Neural cell (in vitro differentiated cells): ENCODE results near the gene SLC2A6. TPM values are rescaled to one million over a fixed set of nuclear protein-coding genes. Genes with fewer than 3 reads are reported as not detected.

Source experiments
- H2AFZ ChIP-seq: fragments of 200-600, 300-800 bp; sonication (generic), shearing (Covaris generic); 2 replicates; pipeline ENCODE4 v1.6.0; 2014; ENCODE audit warnings: low read depth, mild to moderate bottlenecking, antibody characterized with exemption, low read length, moderate library complexity
- H3F3A ChIP-seq: fragments of 200-600 bp; shearing (Covaris generic); 2 replicates; pipeline ENCODE4 v1.6.1; 2016; ENCODE audit warnings: mild to moderate bottlenecking, moderate library complexity, mixed read lengths, antibody characterized with exemption, low read length; ENCODE audit not compliant: insufficient read depth, poor library complexity, severe bottlenecking
- H3K27ac ChIP-seq: fragments of 200-600, 300-800 bp; sonication (generic), shearing (Covaris generic); 2 replicates; pipeline ENCODE4 v1.5.1; 2014; ENCODE audit warnings: mild to moderate bottlenecking, low read length, moderate library complexity
- H3K27me3 ChIP-seq: fragments of 300-800, 200-600 bp; sonication (generic), shearing (Covaris generic); 2 replicates; pipeline ENCODE4 v1.6.0; 2014; ENCODE audit warnings: mild to moderate bottlenecking, low read depth, low read length, moderate library complexity; ENCODE audit not compliant: insufficient read depth
- H3K36me3 ChIP-seq: fragments of 300-800, 200-600 bp; sonication (generic), shearing (Covaris generic); 2 replicates; pipeline ENCODE4 v1.5.1; 2014; ENCODE audit warnings: mild to moderate bottlenecking, antibody characterized with exemption, low read length, moderate library complexity; ENCODE audit not compliant: insufficient read depth
- H3K4me2 ChIP-seq: fragments of 300-800, 200-600 bp; sonication (generic), shearing (Covaris generic); 2 replicates; pipeline ENCODE4 v1.6.0; 2014; ENCODE audit warnings: mild to moderate bottlenecking, low read length
- H3K4me3 ChIP-seq: fragments of 300-800, 200-600 bp; sonication (generic), shearing (Covaris generic); 2 replicates; pipeline ENCODE4 v1.5.1; 2014; ENCODE audit warnings: mild to moderate bottlenecking, low read length, moderate library complexity
- H3K79me2 ChIP-seq: fragments of 200-600 bp; shearing (Covaris generic); replicated peaks from 2 replicates; pipeline ENCODE4 v1.6.0; 2014; ENCODE audit warnings: mild to moderate bottlenecking, low read length, moderate library complexity; ENCODE audit not compliant: insufficient read depth
- H3K9ac ChIP-seq: fragments of 300-800, 200-600 bp; sonication (generic), shearing (Covaris generic); 2 replicates; pipeline ENCODE4 v1.6.1; 2016; ENCODE audit warnings: mild to moderate bottlenecking, low read length, mixed read lengths
- H3K9me2 ChIP-seq: fragments of 200-600 bp; shearing (Covaris generic); 2 replicates; pipeline ENCODE4 v1.6.1; 2016; ENCODE audit warnings: mild to moderate bottlenecking, low read length, mixed read lengths; ENCODE audit not compliant: insufficient read depth
- H3K9me3 ChIP-seq: fragments of 200-600, 300-800 bp; sonication (generic), shearing (Covaris generic); 2 replicates; pipeline ENCODE4 v1.6.1; 2016; ENCODE audit warnings: mild to moderate bottlenecking, mixed run types, low read length, moderate library complexity, mixed read lengths
- H4K20me1 ChIP-seq: fragments of 200-600 bp; shearing (Covaris generic); 2 replicates; pipeline ENCODE4 v1.6.1; 2016; ENCODE audit warnings: mild to moderate bottlenecking, mixed run types; ENCODE audit not compliant: insufficient read depth
- CTCF ChIP-seq: fragments of 450-650 bp; IDR thresholded peaks from 2 replicates; pipeline ENCODE4 v1.5.1; 2014; ENCODE audit warnings: antibody characterized with exemption, mild to moderate bottlenecking, moderate library complexity; ENCODE audit not compliant: poor library complexity, severe bottlenecking
- EP300 ChIP-seq: fragments of 450-650 bp; conservative IDR thresholded peaks from 2 replicates; pipeline ENCODE4 v1.6.1; 2014; ENCODE audit warnings: antibody characterized with exemption, mild to moderate bottlenecking, moderate library complexity; ENCODE audit not compliant: poor library complexity, severe bottlenecking
- EZH2 ChIP-seq: fragments of 200-600, 300-800 bp; shearing (Covaris generic), sonication (generic); IDR thresholded peaks from 2 replicates; pipeline ENCODE4 v1.6.1; 2014; ENCODE audit warnings: antibody characterized with exemption, low read length, borderline replicate concordance, mild to moderate bottlenecking; ENCODE audit not compliant: insufficient read depth, poor library complexity, severe bottlenecking
- MXI1 ChIP-seq: fragments of 450-650 bp; conservative IDR thresholded peaks from 2 replicates; pipeline ENCODE4 v1.6.1; 2014; ENCODE audit warnings: antibody characterized with exemption, mild to moderate bottlenecking; ENCODE audit not compliant: poor library complexity, severe bottlenecking
- POLR2AphosphoS5 ChIP-seq: IDR thresholded peaks from 2 replicates; pipeline ENCODE4 v1.6.1; 2012
- RAD21 ChIP-seq: fragments of 450-650 bp; conservative IDR thresholded peaks from 2 replicates; pipeline ENCODE4 v1.6.1; 2014; ENCODE audit warnings: antibody characterized with exemption, mild to moderate bottlenecking, moderate library complexity
- SMC3 ChIP-seq: fragments of 450-650 bp; conservative IDR thresholded peaks from 2 replicates; pipeline ENCODE4 v1.6.1; 2014; ENCODE audit warnings: antibody characterized with exemption, mild to moderate bottlenecking, moderate library complexity; ENCODE audit not compliant: poor library complexity
- TAF1 ChIP-seq: IDR thresholded peaks from 2 replicates; pipeline ENCODE4 v1.6.1; 2012; ENCODE audit warnings: low read depth
- polyA plus RNA-seq: library from polyadenylated mRNA; depleted of rRNA; stranded (reverse); fragments of >200 nt; gene quantifications from 2 replicates; pipeline ENCODE4 v1.2.3, GENCODE V29; 2014
- TF ChIP-seq, protein P1 (sequence below): IDR thresholded peaks from 2 replicates; pipeline ENCODE4 v1.6.1; 2012; ENCODE audit warnings: borderline replicate concordance

SLC2A6 gene
- polyA plus RNA-seq, 1 donor from 2014 or later = 11.5 TPM

- Histone ChIP-seq H3K79me2 (no peaks in the 10 kb centered on the region), H3K9me2 (no peaks in the 10 kb centered on the region), H3K9ac (no peak overlapping the region), H3K4me2 (no peak overlapping the region), H3K9me3 (no peaks in the 10 kb centered on the region), H4K20me1 (no peaks in the 10 kb centered on the region), H3K27me3 (no peaks in the 10 kb centered on the region), H3K27ac (no peak overlapping the region), H2AFZ (no peak overlapping the region), H3F3A (no peaks in the 10 kb centered on the region), H3K4me3 (no peak overlapping the region), H3K36me3 (no peaks in the 10 kb centered on the region)
- TF ChIP-seq SMC3 = no peak
- TF ChIP-seq MXI1 = no peak
- TF ChIP-seq, protein P1, sequence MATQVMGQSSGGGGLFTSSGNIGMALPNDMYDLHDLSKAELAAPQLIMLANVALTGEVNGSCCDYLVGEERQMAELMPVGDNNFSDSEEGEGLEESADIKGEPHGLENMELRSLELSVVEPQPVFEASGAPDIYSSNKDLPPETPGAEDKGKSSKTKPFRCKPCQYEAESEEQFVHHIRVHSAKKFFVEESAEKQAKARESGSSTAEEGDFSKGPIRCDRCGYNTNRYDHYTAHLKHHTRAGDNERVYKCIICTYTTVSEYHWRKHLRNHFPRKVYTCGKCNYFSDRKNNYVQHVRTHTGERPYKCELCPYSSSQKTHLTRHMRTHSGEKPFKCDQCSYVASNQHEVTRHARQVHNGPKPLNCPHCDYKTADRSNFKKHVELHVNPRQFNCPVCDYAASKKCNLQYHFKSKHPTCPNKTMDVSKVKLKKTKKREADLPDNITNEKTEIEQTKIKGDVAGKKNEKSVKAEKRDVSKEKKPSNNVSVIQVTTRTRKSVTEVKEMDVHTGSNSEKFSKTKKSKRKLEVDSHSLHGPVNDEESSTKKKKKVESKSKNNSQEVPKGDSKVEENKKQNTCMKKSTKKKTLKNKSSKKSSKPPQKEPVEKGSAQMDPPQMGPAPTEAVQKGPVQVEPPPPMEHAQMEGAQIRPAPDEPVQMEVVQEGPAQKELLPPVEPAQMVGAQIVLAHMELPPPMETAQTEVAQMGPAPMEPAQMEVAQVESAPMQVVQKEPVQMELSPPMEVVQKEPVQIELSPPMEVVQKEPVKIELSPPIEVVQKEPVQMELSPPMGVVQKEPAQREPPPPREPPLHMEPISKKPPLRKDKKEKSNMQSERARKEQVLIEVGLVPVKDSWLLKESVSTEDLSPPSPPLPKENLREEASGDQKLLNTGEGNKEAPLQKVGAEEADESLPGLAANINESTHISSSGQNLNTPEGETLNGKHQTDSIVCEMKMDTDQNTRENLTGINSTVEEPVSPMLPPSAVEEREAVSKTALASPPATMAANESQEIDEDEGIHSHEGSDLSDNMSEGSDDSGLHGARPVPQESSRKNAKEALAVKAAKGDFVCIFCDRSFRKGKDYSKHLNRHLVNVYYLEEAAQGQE = no peak
- TF ChIP-seq EZH2 = no peak
- TF ChIP-seq POLR2AphosphoS5 = no peak
- no peak for TF ChIP-seq EP300
- no peak for TF ChIP-seq RAD21
Observed at GRCh38 chr9:133437753-133438531, 41.0 kb downstream of the SLC2A6 start.

GRCh38 chr9:133436681-133437080 lies 42.2 kb downstream of the SLC2A6 start:
- H3K27ac ChIP-seq = no peak overlapping the region
- H3K9me2 ChIP-seq = no peaks in the 10 kb centered on the region
- no peak overlapping the region for H3K9ac ChIP-seq
- no peaks in the 10 kb centered on the region for H4K20me1 ChIP-seq
- no peak overlapping the region for H2AFZ ChIP-seq
- no peaks in the 10 kb centered on the region for H3K27me3 ChIP-seq
- no peaks in the 10 kb centered on the region for H3K9me3 ChIP-seq
- no peaks in the 10 kb centered on the region for H3K79me2 ChIP-seq
- no peaks in the 10 kb centered on the region for H3F3A ChIP-seq
- H3K4me3 ChIP-seq = no peak overlapping the region
- TF ChIP-seq TAF1 (no peak), MXI1 (no peak), RAD21 (no peak), POLR2AphosphoS5 (no peak), EZH2 (no peak), SMC3 (no peak), CTCF (no peak), EP300 (no peak)
- TF ChIP-seq, protein P1 = no peak
- H3K4me2 ChIP-seq = no peak overlapping the region
- no peaks in the 10 kb centered on the region for H3K36me3 ChIP-seq
